Esophagus muscularis mucosa (tissue), 4 donors: ENCODE data around the gene TUBA4B.

Source experiments
- EP300 ChIP-seq: sonication (generic); formaldehyde crosslinking; IDR thresholded peaks from one replicate; pipeline ENCODE4 v1.6.1; 2017; ENCODE audit warnings: antibody characterized with exemption
- POLR2A ChIP-seq: fragments of 450-650 bp; IDR thresholded peaks from one replicate; pipeline ENCODE4 v1.6.1; 2017; ENCODE audit warnings: antibody characterized with exemption, moderate library complexity, mild to moderate bottlenecking, low read depth
- POLR2AphosphoS5 ChIP-seq, 2 donors: sonication (generic); formaldehyde crosslinking; IDR thresholded peaks; one replicate each; pipeline ENCODE4 v1.6.1; 2017; ENCODE audit warnings: antibody characterized with exemption in 2 of 2
- TF ChIP-seq, protein P1 (sequence below), 3 experiments: fragments of 200-600 bp in 2 of 3; fragments of 450-650 bp in 1 of 3; sonication (generic) in 2 of 3; IDR thresholded peaks; one replicate each; pipeline ENCODE4 v1.5.1; 2017 to 2019; ENCODE audit warnings: antibody characterized with exemption in 3 of 3, mild to moderate bottlenecking in 2 of 3, moderate library complexity in 1 of 3

DNA sequence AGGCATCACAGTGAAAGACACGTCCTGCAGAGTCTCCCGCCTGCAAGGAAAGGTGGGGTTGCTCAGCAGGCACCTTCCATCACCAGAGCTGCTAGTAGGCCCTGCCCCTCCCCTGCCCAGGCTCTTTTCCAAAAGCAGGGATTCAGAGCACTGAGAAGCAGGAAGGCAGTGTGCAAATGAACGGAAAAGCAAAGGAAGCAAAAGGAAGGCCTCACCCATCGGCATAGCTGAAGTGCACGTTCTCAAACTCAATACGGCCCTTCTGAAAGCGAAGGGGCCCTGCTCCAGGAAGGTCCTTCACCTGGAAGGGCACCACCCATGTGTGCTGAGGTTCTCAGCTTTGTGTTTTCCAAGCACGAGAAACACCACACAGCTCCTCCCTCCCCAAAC is 40.0 kb upstream of the TUBA4B start:
- TF ChIP-seq POLR2A (no peak), POLR2AphosphoS5 (IDR thresholded peaks at IDR 0.05) (no peak), EP300 (no peak)
- TF ChIP-seq, protein P1, sequence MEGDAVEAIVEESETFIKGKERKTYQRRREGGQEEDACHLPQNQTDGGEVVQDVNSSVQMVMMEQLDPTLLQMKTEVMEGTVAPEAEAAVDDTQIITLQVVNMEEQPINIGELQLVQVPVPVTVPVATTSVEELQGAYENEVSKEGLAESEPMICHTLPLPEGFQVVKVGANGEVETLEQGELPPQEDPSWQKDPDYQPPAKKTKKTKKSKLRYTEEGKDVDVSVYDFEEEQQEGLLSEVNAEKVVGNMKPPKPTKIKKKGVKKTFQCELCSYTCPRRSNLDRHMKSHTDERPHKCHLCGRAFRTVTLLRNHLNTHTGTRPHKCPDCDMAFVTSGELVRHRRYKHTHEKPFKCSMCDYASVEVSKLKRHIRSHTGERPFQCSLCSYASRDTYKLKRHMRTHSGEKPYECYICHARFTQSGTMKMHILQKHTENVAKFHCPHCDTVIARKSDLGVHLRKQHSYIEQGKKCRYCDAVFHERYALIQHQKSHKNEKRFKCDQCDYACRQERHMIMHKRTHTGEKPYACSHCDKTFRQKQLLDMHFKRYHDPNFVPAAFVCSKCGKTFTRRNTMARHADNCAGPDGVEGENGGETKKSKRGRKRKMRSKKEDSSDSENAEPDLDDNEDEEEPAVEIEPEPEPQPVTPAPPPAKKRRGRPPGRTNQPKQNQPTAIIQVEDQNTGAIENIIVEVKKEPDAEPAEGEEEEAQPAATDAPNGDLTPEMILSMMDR (IDR thresholded peaks at IDR 0.05): no peak
